Omental fat pad (tissue), 4 donors: ENCODE results near the gene DBET. TPM values are rescaled to one million over a fixed set of nuclear protein-coding genes. Genes with fewer than 3 reads are reported as not detected.
"Not testable (repeated sequence)": the region's sequence is repeated elsewhere in the genome, so short reads cannot be mapped to it uniquely, and the experiment has no call there.

ENCODE experiments used
- ATAC-seq: fragments of 150-250 bp; one replicate; pipeline ENCODE4 v1.9.1; 2016; ENCODE audit warnings: mild to moderate bottlenecking, moderate library complexity; ENCODE audit not compliant: low FRiP score
- DNase-seq: peaks from one replicate; pipeline ENCODE4 v3.0.0-alpha.2; 2019; ENCODE audit warnings: low spot score
- total RNA-seq, 4 donors: library from RNA; depleted of rRNA; stranded (reverse); fragments of >200 nt; gene quantifications; one replicate each; pipeline ENCODE4 v1.1.0, GENCODE V29; 2016
- TF ChIP-seq, protein P1 (sequence below), 3 donors: fragments of 450-650 bp; IDR thresholded peaks; one replicate each; pipeline ENCODE4 v1.5.1; 2016 to 2017; ENCODE audit warnings: antibody characterized with exemption in 3 of 3, mild to moderate bottlenecking in 3 of 3, moderate library complexity in 2 of 3

DBET gene
- total RNA-seq, 4 donors from 2014 or later = not detected

DNA sequence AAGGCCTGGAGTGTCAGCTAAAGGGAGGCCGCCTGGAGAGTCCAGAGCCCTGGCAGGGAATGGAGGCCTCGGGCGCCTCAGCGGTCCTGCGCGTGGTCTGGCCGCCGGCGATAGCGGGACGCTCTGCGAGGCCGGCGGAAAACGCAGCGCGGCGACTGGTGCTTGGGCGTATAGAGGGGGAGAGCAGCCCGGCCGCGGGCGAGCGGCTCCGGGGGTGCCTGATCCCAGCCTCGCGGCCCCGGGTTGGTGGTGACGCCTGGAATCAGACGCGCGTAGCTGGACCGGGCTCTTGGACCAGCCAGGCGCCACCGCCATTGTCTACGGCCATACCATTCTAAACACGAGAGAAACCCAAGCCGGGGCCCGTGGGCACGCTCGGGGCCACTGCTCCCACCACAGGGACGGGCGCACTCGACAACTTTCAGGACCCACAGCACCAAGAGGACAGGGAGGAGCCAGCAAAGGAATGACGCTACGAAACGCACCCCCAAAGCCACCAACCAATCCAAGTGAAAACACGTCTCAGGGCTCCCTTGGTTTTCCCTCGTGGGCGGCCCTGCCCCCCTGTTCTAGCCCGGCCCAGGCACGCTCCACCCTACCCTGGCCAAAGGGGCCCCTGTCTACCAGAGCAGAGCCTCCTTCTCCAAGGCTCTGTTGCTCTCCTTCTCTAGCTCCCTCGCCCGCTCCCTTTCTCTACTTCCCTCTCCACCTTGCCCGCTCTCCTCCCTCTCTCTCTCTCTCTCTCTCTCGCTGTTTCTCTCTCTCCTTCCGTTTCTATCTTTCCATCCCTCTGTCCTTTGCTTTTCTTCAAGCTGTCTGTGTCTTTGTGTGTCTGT, 45.1 kb upstream of the DBET start:
- TF ChIP-seq, protein P1, sequence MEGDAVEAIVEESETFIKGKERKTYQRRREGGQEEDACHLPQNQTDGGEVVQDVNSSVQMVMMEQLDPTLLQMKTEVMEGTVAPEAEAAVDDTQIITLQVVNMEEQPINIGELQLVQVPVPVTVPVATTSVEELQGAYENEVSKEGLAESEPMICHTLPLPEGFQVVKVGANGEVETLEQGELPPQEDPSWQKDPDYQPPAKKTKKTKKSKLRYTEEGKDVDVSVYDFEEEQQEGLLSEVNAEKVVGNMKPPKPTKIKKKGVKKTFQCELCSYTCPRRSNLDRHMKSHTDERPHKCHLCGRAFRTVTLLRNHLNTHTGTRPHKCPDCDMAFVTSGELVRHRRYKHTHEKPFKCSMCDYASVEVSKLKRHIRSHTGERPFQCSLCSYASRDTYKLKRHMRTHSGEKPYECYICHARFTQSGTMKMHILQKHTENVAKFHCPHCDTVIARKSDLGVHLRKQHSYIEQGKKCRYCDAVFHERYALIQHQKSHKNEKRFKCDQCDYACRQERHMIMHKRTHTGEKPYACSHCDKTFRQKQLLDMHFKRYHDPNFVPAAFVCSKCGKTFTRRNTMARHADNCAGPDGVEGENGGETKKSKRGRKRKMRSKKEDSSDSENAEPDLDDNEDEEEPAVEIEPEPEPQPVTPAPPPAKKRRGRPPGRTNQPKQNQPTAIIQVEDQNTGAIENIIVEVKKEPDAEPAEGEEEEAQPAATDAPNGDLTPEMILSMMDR (IDR thresholded peaks at IDR 0.05) = no peak
- no peak for ATAC-seq
- no peak for DNase-seq

GRCh38 chr4:190019859-190020463, 44.3 kb upstream of the DBET start:
- DNase-seq = not testable (repeated sequence)

GRCh38 chr4:190020790-190021717, 43.2 kb upstream of the DBET start:
- ATAC-seq (peak; percentile 37), DNase-seq (no peak)
- TF ChIP-seq, protein P1 (IDR thresholded peaks at IDR 0.05) = no peak

More at GRCh38 chr4:190019859-190020463, 44.3 kb upstream of the DBET start:
- ATAC-seq = not testable (repeated sequence)

- ATAC-seq, DNase-seq: not testable (repeated sequence)
Measured at GRCh38 chr4:190021973-190022372, 42.3 kb upstream of the DBET start.

- DNase-seq = not testable (repeated sequence)
Measured at GRCh38 chr4:190022614-190023281, 41.6 kb upstream of the DBET start.

DNA sequence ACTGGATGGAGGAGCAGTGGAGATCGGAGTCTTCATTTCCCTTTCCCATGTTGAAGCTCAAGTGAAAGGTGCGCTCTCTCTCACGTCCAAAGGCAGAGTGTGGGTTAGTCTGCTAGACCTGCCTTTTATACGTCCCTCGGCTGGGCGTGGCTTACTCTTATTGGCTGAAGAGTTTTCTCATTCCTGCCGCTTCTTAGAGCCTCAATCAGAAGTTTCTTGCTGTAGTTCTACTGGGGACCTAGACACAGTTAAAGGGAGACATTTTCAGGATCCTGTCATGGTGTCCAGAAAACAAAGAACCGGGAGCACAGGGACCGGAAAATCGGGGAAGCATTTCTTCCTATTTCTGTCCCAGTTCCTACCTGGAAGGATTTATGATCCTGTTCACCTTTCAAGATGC, 37.1 kb upstream of the DBET start, which contains the start of gene FRG2:
Gene FRG2 (minus strand): TSS at position 101 of the 400 bp plus-strand sequence. CDS start 52 bp downstream, at position 49.
- DNase-seq, ATAC-seq: not testable (repeated sequence)

More at GRCh38 chr4:190022614-190023281, 41.6 kb upstream of the DBET start:
- peak; percentile 76 for ATAC-seq

GRCh38 chr4:190031264-190031663, 33.0 kb upstream of the DBET start:
- ATAC-seq, DNase-seq: not testable (repeated sequence)

- not testable (repeated sequence) for ATAC-seq, DNase-seq
Measured at GRCh38 chr4:190037704-190038388, 26.5 kb upstream of the DBET start.

DNA sequence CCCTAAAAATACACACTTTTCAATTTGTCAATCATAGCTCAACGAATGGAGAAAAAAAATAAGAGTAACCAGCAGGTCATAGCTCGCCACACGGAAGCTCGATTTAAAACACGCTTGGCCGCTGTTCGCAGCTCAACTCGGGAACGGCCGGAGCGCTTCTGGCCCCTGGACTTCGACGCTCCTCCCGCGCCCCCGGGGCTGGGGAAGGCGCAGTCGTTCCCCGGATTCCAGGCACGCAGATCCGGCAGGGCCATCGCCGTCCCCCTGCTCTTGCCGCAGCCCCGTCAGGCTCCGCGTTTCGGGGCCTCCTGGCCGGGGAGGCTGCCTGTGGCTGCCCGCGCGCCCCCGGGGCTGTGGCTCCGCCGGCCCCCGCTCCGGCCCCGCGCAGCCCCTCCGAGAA, 23.4 kb upstream of the DBET start:
- not testable (repeated sequence) for DNase-seq, ATAC-seq

- ATAC-seq, DNase-seq: not testable (repeated sequence)
Measured at GRCh38 chr4:190047627-190048026, 16.7 kb upstream of the DBET start.

GRCh38 chr4:190049378-190050239, 14.7 kb upstream of the DBET start:
- not testable (repeated sequence) for ATAC-seq, DNase-seq

DNA sequence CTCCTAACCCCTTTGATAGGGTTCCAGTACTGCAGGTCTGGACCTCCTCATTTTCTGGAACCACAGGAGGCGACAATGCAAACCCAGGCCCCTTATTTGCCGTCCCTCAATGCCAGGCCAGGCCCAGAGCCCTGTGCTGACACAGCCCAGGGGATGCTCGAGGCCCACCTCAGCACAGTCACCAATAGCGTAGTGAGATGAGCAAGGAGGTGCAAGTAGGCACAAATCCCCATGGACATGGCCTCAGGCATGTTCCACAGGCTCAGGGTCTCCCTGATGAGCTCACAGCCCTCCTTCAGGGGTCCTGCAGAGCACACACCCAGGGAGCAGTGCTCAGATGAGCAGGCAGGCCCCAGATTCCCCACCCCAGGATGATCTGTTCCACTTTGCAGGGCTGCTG, 5.3 kb upstream of the DBET start:
- not testable (repeated sequence) for ATAC-seq, DNase-seq

DNA sequence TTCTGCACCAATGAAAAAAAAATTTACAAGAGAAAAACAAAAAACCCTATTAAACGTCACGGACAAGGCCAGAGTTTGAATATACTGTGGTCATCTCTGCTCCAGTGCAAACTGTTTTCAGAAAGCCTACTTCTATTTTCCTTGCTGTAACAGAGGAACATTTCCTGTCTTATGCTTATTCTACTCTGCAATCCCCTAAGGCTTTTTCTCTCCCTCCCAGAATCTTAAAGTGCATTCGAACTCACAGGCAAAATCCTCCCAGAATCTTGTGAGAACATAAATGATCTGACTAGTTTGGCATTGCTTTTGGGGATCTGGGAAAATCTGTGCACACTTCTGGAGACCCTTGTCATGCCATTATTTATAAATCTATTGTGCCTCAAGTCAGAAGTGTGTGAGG, 503 bp downstream of the DBET start:
- not testable (repeated sequence) for ATAC-seq, DNase-seq

DNA sequence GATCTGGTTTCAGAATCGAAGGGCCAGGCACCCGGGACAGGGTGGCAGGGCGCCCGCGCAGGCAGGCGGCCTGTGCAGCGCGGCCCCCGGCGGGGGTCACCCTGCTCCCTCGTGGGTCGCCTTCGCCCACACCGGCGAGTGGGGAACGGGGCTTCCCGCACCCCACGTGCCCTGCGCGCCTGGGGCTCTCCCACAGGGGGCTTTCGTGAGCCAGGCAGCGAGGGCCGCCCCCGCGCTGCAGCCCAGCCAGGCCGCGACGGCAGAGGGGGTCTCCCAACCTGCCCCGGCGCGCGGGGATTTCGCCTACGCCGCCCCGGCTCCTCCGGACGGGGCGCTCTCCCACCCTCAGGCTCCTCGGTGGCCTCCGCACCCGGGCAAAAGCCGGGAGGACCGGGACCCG, 4.0 kb downstream of the DBET start:
- ATAC-seq, DNase-seq: not testable (repeated sequence)
